RPMI7951 (cell line): ENCODE results near the gene NLE1. TPM values are rescaled to one million over a fixed set of nuclear protein-coding genes. Genes with fewer than 3 reads are reported as not detected.
"Not testable (repeated sequence)": the region's sequence is repeated elsewhere in the genome, so short reads cannot be mapped to it uniquely, and the experiment has no call there.

Experiments
- DNase-seq: peaks from one replicate; pipeline ENCODE4 v3.0.0-alpha.2; 2012; ENCODE audit warnings: low read depth
- total RNA-seq: library from RNA; depleted of rRNA; stranded (reverse); fragments of >200 nt; shearing (Covaris generic); gene quantifications from 2 replicates; pipeline ENCODE4 v1.2.3, GENCODE V29; 2014

Gene NLE1
- total RNA-seq, 1 experiment from 2014 or later: 13.5 TPM

DNA sequence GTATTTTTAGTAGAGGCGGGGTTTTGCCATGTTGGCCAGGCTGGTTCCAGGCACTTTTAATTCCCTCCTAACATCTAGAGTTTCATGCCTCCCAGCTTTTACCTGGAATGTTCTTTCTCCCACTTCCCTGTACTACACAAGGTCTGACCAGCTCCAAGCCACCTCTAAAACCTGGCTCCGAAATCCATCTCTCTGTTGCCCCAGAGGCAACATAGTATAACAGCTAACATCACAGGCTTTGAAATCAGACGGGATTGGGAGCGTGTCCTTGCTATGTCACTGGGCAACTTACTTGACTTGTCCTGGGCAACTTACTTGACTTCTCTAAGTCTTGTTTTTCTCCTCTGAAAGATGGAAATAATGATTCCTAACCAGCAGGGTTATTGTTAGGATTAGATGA lies 20.7 kb upstream of the NLE1 start:
- DNase-seq: no peak

DNA sequence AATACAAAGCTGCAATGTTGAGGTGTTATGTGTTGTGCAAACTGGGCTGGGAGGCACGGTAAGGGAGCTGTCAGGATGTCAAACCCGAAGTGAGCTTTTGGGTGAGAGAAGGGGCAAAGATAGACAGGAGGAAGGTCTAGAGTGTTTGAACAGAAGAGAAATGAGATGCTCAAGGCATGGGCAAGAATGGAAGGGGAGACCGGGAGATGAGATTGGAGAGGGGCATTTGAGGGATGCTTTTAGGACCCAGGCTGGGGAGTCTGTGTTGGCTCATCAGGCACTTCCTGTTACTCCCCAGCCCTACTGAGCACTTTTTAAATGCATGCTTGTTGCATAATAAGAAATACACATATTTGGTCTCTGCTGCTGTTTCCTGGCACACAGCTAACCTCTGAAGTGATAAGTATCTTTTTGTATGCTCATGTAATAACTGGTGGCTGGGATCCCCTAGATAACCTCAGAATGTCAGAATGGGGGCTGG lies 19.2 kb upstream of the NLE1 start:
- no peak for DNase-seq

DNA sequence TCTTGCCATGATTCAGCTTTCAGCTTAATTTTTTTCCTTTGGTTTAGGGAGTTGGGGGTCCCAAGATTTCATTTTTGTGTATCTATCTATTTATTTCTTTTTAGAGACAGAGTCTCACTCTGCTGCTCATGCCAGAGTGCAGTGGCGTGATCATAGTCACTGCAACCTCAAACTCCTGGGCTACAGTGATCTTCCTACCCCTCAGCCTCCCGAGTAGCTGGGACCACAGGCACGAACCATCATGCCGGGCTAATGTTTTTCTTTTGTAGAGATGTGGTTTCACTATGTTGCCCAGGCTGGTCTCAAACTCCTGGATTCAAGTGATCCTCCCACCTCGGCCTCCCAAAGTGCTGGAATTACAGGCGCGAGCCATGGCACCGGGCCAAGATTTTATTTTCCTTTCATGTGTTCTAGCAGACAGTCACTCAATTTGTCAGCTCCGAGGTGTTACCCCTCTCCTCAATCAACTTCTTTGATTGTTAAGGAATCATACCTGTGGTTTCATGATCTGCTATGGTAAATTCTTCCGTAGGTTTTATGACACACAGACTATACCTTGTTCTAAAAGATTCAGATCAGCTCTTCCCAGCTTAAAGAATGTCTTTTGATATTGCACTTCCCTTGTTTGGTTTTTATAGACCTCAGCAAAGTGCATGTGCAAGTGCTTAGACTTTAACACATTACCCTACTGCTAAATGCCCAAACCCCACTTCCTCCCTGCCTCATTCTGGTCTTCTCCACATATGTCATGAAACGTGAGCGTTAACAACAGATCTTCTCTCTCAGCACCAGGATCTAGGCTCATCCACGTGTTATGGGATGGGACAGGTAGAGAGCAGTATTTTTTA lies 18.5 kb upstream of the NLE1 start:
- no peak for DNase-seq

DNA sequence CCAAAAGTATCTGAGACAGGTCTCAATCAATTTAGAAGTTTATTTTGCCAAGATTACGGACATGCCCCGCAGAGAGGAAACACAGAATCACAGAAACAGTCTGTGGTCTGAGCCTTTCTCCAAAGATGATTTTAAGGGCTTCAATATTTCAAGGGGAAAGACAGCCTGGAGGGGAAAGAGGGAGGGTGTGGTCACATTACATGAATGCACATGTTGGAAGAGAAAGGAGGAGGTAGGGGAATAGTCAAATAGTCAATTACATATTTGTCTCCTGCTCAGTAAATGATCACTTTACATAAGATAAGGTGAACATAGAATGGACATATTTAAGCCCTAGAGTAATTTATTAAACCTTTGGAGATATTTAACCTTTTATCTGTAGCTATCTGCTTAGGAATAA lies 17.8 kb upstream of the NLE1 start:
- no peak for DNase-seq

DNA sequence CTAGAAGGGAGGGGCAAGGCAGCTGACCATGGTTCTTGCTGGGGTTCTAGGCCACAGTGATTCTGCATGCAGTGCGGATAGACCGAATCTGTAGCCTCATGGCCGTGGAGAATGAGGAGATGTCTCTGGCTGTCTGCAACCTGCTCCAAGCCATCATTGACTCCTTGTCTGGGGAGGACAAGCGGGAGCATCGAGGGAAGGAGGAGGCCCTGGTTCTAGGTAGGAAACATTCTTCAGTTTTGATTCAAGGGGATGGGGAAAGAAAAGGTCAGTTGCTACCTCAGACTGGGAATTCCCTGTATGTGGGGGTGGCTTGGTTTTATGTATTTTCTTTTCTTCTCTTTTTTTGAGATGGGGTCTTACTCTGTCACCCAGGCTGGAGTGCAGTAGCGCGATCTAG lies 13.1 kb upstream of the NLE1 start:
- DNase-seq: no peak

DNA sequence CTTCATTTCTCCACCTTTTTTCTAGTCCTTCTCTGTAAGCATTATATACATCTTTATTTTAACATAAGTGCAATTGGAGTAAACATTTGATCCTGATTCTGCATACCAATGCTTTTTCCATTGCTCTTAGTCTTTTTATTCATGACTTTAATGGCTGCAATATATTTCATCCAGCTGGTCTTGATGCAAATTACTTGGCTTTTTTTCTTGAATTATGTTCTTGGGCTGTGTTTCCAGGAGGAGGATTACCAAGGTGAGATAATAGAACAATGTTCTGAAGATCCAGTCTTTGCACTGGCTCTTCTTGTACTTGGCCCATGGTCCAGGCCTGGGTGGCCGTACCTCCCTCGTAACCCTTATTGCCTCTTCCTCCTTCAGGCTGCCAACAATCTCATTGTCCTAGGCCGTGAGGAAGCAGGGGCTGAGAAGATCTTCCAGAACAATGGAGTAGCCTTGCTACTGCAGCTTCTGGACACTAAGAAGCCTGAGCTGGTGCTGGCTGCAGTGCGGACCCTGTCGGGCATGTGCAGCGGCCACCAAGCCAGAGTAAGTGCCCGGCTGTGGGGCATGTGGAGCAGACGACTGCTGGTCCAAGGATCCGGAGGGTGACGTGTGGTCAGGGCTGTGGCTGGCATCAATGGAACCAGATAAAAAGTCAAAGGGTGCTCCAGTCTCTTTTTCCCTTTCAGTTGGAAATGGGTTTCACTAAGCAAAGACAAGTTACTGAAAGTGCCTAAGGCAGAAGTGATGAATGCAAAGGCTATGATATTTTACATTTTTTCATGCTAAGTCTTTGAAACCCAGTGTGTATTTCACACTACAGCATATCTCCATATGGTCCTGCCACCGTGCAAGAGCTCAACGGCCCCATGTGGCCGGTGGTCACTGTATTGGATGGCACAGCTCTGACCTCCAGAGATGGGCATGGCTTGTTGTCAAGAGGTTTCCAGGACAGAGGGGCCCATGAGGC lies 12.4 kb upstream of the NLE1 start:
- no peak for DNase-seq

DNA sequence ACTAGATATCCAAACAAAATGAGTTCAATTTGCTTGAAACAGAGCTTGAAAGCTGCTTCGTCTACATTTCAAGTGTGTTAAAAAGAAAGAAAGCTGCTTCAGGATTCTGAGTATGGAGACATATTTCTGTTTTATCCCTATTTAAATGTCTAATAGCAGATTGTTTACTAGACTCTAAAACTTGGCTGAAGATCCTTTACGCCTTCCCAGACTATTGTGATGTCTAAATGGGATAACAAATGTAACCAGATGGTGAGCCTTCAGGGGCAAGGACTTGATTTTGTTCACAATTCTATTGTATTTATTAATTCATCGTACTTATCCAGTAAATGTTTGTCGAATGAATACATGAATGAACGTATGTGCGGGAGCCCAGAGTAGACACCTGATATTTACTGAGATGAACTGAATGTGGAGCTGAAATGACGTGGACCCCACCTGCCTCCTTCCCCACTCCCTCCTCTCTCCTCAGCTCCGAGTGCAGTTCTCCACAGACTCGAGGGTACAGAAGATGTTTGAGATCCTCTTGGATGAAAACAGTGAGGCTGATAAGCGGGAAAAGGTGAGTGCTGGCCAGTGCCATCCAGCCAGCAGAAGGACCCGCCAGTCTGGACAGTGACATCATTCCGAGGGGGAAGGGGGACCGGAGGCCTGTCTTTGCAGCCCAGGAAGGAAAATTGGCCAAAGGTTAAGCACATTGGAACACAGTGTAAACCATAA lies 10.5 kb upstream of the NLE1 start:
- no peak for DNase-seq

DNA sequence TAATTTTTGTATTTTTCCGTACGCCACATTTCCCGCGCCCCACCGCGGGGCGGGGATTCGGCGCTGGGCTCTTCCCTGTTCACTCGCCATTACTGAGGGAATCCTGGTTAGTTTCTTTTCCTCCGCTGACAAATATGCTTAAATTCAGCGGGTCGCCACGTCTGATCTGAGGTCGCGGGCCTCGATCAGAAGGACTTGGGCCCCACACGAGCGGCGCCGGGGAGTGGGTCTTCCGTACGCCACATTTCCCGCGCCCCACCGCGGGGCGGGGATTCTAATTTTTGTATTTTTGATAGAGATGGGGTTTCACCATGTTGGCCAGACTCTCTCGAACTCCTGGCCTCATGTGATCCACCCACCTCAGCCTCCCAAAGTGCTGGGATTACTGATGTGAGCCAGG lies 9.0 kb upstream of the NLE1 start:
- not testable (repeated sequence) for DNase-seq

DNA sequence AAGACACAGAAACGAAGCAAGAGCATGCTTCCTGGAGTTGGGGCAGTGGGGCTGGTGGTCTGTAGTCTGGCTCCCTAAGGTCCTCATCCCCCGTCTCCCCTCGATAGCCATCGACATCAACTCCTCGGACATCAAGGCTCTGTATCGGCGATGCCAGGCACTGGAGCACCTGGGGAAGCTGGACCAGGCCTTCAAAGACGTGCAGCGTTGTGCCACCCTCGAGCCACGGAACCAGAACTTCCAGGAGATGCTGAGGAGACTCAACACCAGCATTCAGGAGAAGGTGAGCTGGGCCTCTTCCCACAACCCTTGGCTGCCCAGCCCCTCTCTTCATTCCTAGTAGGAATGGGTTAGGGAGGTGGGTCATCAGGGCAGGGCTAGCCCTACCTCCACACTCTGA lies 7.8 kb upstream of the NLE1 start:
- no peak for DNase-seq

DNA sequence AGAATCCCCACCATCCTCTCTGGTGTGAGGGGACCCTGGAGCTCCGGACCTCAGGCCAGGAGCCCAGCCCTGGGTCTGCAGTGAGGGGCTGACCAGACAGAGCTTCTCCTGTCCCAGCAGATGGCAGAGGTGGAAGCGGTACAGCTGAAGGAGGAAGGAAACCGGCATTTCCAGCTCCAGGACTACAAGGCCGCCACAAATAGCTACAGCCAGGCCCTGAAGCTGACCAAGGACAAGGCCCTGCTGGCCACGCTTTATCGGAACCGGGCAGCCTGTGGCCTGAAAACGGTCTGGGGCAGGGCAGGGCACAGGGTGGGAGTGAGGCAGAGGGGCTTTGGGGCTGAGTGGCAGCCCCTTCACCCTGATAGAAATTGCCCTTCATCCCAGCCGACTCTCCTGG lies 6.0 kb upstream of the NLE1 start:
- no peak for DNase-seq

DNA sequence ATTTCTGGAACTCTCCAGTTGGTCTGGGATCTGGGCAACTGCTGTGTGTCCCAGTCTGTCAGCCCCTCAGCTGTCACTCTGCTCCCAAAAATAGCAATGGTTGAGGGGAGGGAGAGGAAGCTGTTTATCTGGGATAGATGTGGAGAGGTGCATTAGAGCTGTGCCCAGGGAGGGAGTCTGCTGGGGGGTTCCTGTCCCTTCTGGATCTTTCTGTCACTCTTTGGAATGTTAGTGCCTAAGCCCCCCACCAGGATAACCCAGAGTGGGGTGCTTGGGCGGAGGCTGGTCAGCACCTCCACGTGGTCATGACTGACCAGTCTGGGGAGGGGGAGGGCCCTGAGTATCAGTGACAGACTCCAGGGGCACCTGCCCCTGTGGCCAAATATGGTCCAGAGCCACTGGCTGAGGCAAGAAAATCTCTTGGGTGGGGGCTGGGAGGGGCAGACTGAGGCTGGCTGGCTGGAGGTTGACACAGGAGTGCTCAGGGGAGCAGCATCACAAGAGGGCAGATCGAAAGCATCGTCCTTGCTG lies 5.3 kb upstream of the NLE1 start, which contains the start of gene UNC45B:
Gene UNC45B (plus strand): TSS at position 443 of the 531 bp plus-strand sequence. CDS start 447 bp downstream, outside the sequence.
- no peak for DNase-seq

DNA sequence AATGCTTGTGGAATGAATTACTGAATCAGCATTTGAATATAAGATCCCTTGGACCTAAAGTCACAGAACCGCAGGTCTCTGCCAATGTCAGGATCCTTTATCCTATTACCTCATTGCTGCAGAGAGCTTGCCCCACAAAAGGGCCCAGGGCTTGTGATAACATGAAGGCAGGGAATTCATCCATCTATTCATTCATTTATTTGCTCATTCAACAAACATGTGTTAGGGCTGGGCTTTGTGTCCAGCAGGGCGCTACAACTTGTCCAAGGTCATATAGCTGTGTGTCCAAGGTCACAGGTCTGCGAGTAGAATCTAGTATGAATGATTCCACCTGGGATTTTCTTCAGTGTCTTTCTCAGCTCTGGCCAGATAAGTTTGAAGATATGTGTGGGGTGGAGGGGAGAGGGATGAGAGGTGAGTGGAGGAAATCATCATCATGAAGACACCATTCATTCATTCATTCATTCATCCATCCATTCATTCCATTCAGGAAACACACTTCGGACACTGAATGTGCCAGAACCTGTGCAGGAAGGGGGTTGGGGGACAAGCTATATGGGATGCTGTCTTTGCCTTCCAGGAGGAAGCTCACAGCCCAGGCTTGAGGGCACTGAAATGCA lies 4.2 kb upstream of the NLE1 start:
- DNase-seq: no peak

DNA sequence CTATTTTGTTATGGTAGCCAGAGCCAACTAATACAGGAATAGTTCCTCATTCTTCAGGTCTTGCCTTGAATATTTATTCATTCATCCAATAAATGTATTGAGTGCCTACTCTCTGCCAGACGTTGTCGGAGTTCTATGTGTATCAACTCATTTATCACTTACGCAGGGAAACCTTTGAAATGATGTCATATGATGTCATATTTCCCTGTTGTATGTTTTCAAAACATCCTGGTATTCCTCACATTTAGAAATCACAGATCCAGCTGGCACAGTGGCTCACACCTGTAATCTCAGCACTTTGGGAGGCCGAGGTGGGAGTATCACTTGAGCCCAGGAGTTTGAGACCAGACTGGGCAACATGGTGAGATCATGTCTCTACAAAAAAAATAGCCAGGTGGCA lies 2.7 kb upstream of the NLE1 start:
- DNase-seq: no peak

DNA sequence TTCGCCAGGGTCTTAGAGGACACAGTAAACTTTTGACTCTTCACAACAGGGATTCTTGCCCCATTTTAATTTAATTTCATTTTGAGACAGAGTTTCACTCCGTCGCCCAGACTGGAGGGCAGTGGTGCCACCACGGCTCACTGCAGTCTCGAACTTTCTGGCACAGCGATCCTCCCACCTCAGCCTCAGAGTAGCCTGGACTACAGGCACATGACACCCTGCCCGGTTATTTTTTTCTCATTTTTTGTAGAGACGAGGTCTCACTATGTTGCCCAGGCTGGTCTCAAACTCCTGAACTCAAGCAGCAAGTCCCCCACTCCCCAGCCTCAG lies 329 bp upstream of the NLE1 start:
- no peak for DNase-seq

DNA sequence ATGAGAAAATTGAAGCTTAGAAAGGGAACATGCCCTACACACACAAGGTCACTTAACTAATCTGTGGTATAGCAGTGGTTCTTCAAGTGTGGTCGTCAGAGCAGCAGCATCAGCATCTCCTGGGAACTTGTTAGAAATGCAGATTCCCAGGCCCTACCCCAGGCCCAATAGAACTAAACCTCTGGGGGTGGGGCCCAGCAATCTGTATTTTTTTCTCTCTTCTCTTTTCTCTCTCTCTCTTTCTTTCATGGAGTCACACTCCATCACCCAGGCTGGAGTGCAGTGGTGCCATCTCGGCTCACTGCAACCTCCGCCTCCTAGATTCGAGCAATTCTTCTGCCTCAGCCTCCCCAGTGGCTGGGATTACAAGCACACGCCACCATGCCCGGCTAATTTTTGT lies 3.9 kb downstream of the NLE1 start:
- DNase-seq: no peak

DNA sequence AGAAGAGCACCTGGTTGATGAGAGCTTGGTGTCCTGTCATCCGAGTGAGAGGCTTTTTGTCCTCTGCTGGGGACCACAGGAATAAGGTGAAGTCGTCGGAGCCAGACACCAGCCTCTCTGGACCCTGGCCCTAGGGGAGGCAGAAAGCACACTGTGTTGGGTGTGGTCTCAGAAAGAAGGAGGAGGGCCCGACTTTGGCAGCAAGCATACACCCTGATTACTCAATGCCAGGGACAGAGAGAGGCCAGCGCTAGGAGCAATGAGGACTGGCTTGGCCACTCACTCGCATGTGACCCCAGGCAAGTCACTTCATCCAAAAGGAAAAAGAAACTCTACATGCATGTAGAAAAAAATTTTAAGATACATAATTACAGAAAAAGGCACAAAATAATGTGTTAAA lies 6.8 kb downstream of the NLE1 start:
- no peak for DNase-seq

DNA sequence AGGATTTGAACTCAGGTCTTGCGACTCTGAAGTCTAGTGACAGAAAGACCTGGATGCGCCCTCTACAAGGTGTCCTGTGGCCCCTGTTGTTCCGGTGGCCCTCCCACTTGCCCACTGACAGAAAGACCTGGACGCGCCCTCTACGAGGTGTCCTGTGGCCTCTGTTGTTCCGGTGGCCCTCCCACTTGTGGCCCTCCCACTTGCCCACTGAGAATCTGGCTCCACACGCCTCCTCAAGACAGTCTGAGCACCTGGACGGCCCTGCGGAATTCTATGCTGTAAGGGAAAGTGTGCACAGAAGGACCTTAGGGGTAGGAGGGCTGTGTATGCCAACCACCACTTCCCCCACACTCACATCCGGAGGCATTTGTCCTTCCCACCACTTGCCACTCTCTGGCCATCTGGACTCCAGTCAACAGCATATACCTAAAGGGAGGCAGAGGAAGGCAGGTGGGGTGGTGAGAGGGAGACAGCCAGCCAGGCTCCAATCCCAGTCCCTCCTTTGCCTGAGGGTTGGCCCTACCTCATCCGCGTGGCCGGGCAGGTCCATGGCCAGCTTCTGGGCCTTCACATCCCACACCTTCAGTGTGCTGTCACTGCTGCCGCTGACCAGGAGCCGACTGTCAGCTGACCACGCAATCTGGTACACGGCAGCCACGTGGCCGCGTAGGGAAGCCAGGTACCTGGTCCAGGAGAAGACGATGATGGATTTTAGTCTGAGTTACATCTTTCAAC lies 9.1 kb downstream of the NLE1 start:
- no peak for DNase-seq

DNA sequence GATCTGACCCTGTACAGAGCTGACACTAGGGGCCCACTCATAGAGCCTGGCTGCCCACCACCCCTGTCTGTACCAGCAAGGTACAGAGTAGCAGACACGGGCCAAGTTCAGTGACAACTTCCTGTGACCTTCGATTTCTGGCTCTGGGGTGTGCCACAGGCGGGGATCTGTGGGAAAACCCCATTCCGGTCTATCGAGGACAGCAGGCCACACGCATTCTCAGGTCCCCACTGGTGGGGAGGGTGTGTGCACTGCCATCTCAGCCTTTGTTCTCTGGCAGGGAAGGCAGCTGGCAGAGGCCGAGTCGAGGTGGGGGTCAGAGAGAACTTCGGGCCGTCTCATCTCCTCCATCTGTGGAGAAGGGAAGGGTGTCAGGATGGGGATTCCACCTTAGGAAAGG lies 10.0 kb downstream of the NLE1 start:
- DNase-seq: no peak

DNA sequence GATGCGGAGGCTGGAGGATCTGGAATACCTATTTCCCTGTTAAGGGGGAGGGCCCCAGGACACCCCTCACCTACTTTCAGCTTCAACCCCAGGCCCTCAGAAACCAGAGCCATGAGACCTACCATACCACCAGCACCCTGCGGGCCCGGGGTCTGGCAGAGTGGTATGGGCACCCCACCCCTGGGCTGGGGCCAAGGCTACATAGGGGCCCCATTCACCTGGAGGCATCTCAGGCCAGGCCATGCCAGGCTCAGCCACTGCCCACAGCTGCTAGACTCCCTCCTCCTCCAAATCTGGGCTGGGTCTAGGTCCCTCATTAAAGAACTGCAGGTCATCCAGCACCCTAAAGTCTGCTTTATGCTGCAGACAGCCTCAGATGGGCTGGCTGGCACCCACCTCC lies 11.7 kb downstream of the NLE1 start:
- no peak for DNase-seq

DNA sequence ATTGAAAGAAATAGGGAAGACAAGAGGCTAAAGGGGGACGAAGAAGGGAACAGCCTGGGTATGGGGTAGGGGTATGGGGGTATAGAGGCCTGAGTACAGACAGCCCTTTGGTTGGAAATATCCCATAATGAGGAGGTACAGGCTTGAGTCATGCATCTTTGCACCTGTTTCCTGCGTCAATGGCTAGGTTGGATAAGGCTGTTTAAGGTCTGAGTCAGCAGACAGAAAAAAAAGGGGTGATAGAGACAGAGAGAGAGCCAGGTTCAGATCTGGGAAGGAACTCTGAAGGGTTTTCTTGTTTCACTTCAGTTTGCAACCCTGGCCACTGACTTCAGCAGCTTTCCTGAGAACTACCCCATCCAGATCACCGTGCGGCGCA lies 12.1 kb downstream of the NLE1 start:
- no peak for DNase-seq
